Mesenchymal stem cell (in vitro differentiated cells and primary cell): Measurements from ENCODE around the gene CRELD2.

Experiments used
- DNase-seq: peaks from one replicate; pipeline ENCODE4 v3.0.0-alpha.2; 2013
- H2AFZ ChIP-seq: one replicate; pipeline ENCODE4 v1.6.1; 2013; ENCODE audit warnings: low read depth, mild to moderate bottlenecking, control low read depth, inconsistent platforms, low read length, moderate library complexity
- H2AK5ac ChIP-seq: 2 replicates; pipeline ENCODE4 v1.6.1; 2013; ENCODE audit warnings: low read length, moderate library complexity, mild to moderate bottlenecking, inconsistent platforms; ENCODE audit not compliant: severe bottlenecking
- H2BK120ac ChIP-seq: one replicate; pipeline ENCODE4 v1.6.1; 2013; ENCODE audit warnings: low read depth, mild to moderate bottlenecking, inconsistent platforms, low read length, moderate library complexity
- H2BK12ac ChIP-seq, 2 experiments: one replicate each; pipeline ENCODE4 v1.6.1; 2013; ENCODE audit warnings: inconsistent platforms in 2 of 2, low read length in 2 of 2, mild to moderate bottlenecking in 2 of 2, moderate library complexity in 2 of 2, control low read depth in 1 of 2
- H2BK15ac ChIP-seq: one replicate; pipeline ENCODE4 v1.6.1; 2013; ENCODE audit warnings: mild to moderate bottlenecking, low read depth, inconsistent platforms; ENCODE audit not compliant: poor library complexity, severe bottlenecking
- H2BK5ac ChIP-seq: 2 replicates; pipeline ENCODE4 v1.6.1; 2013; ENCODE audit warnings: low read depth, mild to moderate bottlenecking, low read length, control low read depth, inconsistent platforms; ENCODE audit not compliant: poor library complexity, severe bottlenecking
- H3K14ac ChIP-seq, 2 experiments: one replicate each; pipeline ENCODE4 v1.6.1; 2013; ENCODE audit warnings: inconsistent platforms in 2 of 2, low read length in 2 of 2, control low read depth in 1 of 2, mild to moderate bottlenecking in 1 of 2, moderate library complexity in 1 of 2
- H3K18ac ChIP-seq, 2 experiments: one replicate each; pipeline ENCODE4 v1.6.1; 2013; ENCODE audit warnings: inconsistent platforms in 2 of 2, low read length in 2 of 2, control low read depth in 1 of 2, low read depth in 1 of 2, mild to moderate bottlenecking in 1 of 2
- H3K23ac ChIP-seq, 2 experiments: one replicate each; pipeline ENCODE4 v1.6.1; 2013; ENCODE audit warnings: inconsistent platforms in 2 of 2, low read length in 2 of 2, mild to moderate bottlenecking in 2 of 2, moderate library complexity in 2 of 2, control low read depth in 1 of 2
- H3K27ac ChIP-seq: 2 replicates; pipeline ENCODE4 v1.5.1; 2013; ENCODE audit warnings: mild to moderate bottlenecking, moderate library complexity, low read length, control low read depth, inconsistent platforms; ENCODE audit not compliant: poor library complexity, severe bottlenecking
- H3K27me3 ChIP-seq, 2 experiments: 2 replicates each; pipeline versions ENCODE4 v1.6.1 to v1.7.0; 2013; ENCODE audit warnings: low read length in 2 of 2, mild to moderate bottlenecking in 2 of 2, moderate library complexity in 2 of 2, control low read depth in 1 of 2, inconsistent platforms in 1 of 2; ENCODE audit not compliant: control insufficient read depth in 1 of 2, insufficient read depth in 1 of 2
- H3K36me3 ChIP-seq, 2 experiments: 2 replicates each; pipeline versions ENCODE4 v1.6.1 to v1.7.0; 2013; ENCODE audit warnings: low read length in 2 of 2, control low read depth in 1 of 2, inconsistent platforms in 1 of 2, low read depth in 1 of 2, mild to moderate bottlenecking in 1 of 2; ENCODE audit not compliant: insufficient read depth in 2 of 2, control insufficient read depth in 1 of 2
- H3K4ac ChIP-seq, 2 experiments: one replicate each; pipeline ENCODE4 v1.6.1; 2013; ENCODE audit warnings: inconsistent platforms in 2 of 2, low read length in 2 of 2, mild to moderate bottlenecking in 2 of 2, moderate library complexity in 2 of 2, control low read depth in 1 of 2, low read depth in 1 of 2
- H3K4me1 ChIP-seq: 2 replicates; pipeline ENCODE4 v1.6.1; 2013; ENCODE audit warnings: low read depth, low read length, control low read depth; ENCODE audit not compliant: control insufficient read depth, insufficient read depth
- H3K4me2 ChIP-seq: 2 replicates; pipeline ENCODE4 v1.6.1; 2013; ENCODE audit warnings: low read length, mild to moderate bottlenecking, inconsistent platforms; ENCODE audit not compliant: poor library complexity, severe bottlenecking
- H3K4me3 ChIP-seq, 2 experiments: 2 replicates each; pipeline versions ENCODE4 v1.5.1 to v1.7.0; 2013; ENCODE audit warnings: low read length in 2 of 2, mild to moderate bottlenecking in 2 of 2, control low read depth in 1 of 2, low read depth in 1 of 2; ENCODE audit not compliant: insufficient read depth in 1 of 2
- H3K79me1 ChIP-seq: replicated peaks from 2 replicates; pipeline ENCODE4 v1.6.1; 2013; ENCODE audit warnings: mild to moderate bottlenecking, control low read depth, low read length, inconsistent platforms; ENCODE audit not compliant: poor library complexity, severe bottlenecking
- H3K9ac ChIP-seq: 2 replicates; pipeline ENCODE4 v1.7.0; 2013; ENCODE audit warnings: mild to moderate bottlenecking, low read length, moderate library complexity
- H3K9me3 ChIP-seq: 2 replicates; pipeline ENCODE4 v1.7.0; 2013; ENCODE audit warnings: mild to moderate bottlenecking, low read length; ENCODE audit not compliant: control insufficient read depth
- H4K8ac ChIP-seq: one replicate; pipeline ENCODE4 v1.6.1; 2013; ENCODE audit warnings: inconsistent platforms, mild to moderate bottlenecking, low read length, moderate library complexity
- H4K91ac ChIP-seq: one replicate; pipeline ENCODE4 v1.6.1; 2013; ENCODE audit warnings: mild to moderate bottlenecking, low read length, inconsistent platforms
- WGBS: methylation state at CpG from one replicate; pipeline ENCODE4 v1.1.7; 2013; ENCODE audit warnings: mixed read lengths; 5-methylcytosine and 5-hydroxymethylcytosine counted together

Gene CRELD2

GRCh38 chr22:49972163-49973017, 54.0 kb downstream of the CRELD2 start:
- peak overlapping the region; percentile 91 for H4K8ac ChIP-seq
- peak overlapping the region; percentile 96 for H4K91ac ChIP-seq
- peak overlapping the region; percentile 42 to 51 for H3K4ac ChIP-seq
- H2BK12ac ChIP-seq: peak overlapping the region; percentile 33 to 89
- H2BK15ac ChIP-seq: peak overlapping the region; percentile 85
- no peaks in the 10 kb centered on the region for H3K9me3 ChIP-seq
- WGBS: 49% methylated on average over 38 of the region's 45 CpGs
- peaks cover 33% of the 10 kb centered on the region for H3K4me1 ChIP-seq
- no peak overlapping the region for H3K14ac ChIP-seq
- H3K79me1 ChIP-seq: no peaks in the 10 kb centered on the region
- H2AK5ac ChIP-seq: no peak overlapping the region
- H3K4me3 ChIP-seq: peak overlapping the region in 1 of 2 experiments; percentile 79
- H3K27ac ChIP-seq: no peak overlapping the region
- H2BK120ac ChIP-seq: peak overlapping the region; percentile 98
- no peak overlapping the region for H3K23ac ChIP-seq
- peak overlapping the region in 1 of 2 experiments; percentile 81 for H3K18ac ChIP-seq
- no peak overlapping the region for H2AFZ ChIP-seq
- peaks cover 0 to 10% of the 10 kb centered on the region in 2 experiments for H3K36me3 ChIP-seq
- H3K27me3 ChIP-seq: no peaks in the 10 kb centered on the region
- no peak overlapping the region for H2BK5ac ChIP-seq
- DNase-seq: no peak
- H3K4me2 ChIP-seq: no peak overlapping the region
- peak overlapping the region; percentile 83 for H3K9ac ChIP-seq

- H3K27ac ChIP-seq: no peak overlapping the region
- H3K4ac ChIP-seq: peak overlapping the region in 1 of 2 experiments; percentile 57
- H3K4me3 ChIP-seq: no peak overlapping the region
- H3K36me3 ChIP-seq: peaks cover 0 to 3% of the 10 kb centered on the region in 2 experiments
- peak; percentile 46 for DNase-seq
- no peak overlapping the region for H3K9ac ChIP-seq
- no peaks in the 10 kb centered on the region for H3K27me3 ChIP-seq
- peak overlapping the region in 1 of 2 experiments; percentile 66 for H3K23ac ChIP-seq
- no peak overlapping the region for H4K8ac ChIP-seq
- H2AFZ ChIP-seq: no peak overlapping the region
- H3K4me1 ChIP-seq: peaks cover 28% of the 10 kb centered on the region
- H2BK12ac ChIP-seq: peak overlapping the region in 1 of 2 experiments; percentile 82
- peak overlapping the region in 1 of 2 experiments; percentile 73 for H3K14ac ChIP-seq
- H3K18ac ChIP-seq: peak overlapping the region in 1 of 2 experiments; percentile 79
- no peak overlapping the region for H3K4me2 ChIP-seq
- H2AK5ac ChIP-seq: no peak overlapping the region
- H2BK5ac ChIP-seq: no peak overlapping the region
- H4K91ac ChIP-seq: peak overlapping the region; percentile 14
- 90% methylated on average over 5 of the region's 5 CpGs for WGBS
- no peaks in the 10 kb centered on the region for H3K9me3 ChIP-seq
- no peak overlapping the region for H2BK15ac ChIP-seq
- H2BK120ac ChIP-seq: no peak overlapping the region
- no peaks in the 10 kb centered on the region for H3K79me1 ChIP-seq
Observed at GRCh38 chr22:49973018-49973961, 54.9 kb downstream of the CRELD2 start.

GRCh38 chr22:49975543-49976389, 57.3 kb downstream of the CRELD2 start:
- peaks cover 19% of the 10 kb centered on the region for H3K4me1 ChIP-seq
- no peak overlapping the region for H3K4ac ChIP-seq
- H2AFZ ChIP-seq: no peak overlapping the region
- H2BK5ac ChIP-seq: no peak overlapping the region
- 60% methylated on average over 14 of the region's 17 CpGs for WGBS
- no peak overlapping the region for H2BK120ac ChIP-seq
- H3K14ac ChIP-seq: peak overlapping the region in 1 of 2 experiments; percentile 6
- no peaks in the 10 kb centered on the region for H3K36me3 ChIP-seq
- peak overlapping the region; percentile 79 for H4K91ac ChIP-seq
- H3K18ac ChIP-seq: peak overlapping the region in 1 of 2 experiments; percentile 43
- H3K27ac ChIP-seq: no peak overlapping the region
- H3K23ac ChIP-seq: no peak overlapping the region
- H3K4me3 ChIP-seq: no peak overlapping the region
- DNase-seq: no peak
- peak overlapping the region in 1 of 2 experiments; percentile 64 for H2BK12ac ChIP-seq
- H2BK15ac ChIP-seq: peak overlapping the region; percentile 48
- no peak overlapping the region for H4K8ac ChIP-seq
- no peaks in the 10 kb centered on the region for H3K27me3 ChIP-seq
- no peaks in the 10 kb centered on the region for H3K79me1 ChIP-seq
- no peak overlapping the region for H3K4me2 ChIP-seq
- H3K9ac ChIP-seq: no peak overlapping the region
- H3K9me3 ChIP-seq: peaks cover 8% of the 10 kb centered on the region
- no peak overlapping the region for H2AK5ac ChIP-seq
